ENCODE data around the gene MGMT.

MGMT gene

GRCh38 chr10:129602938-129603535 lies 136.0 kb downstream of the MGMT start:
- no peak for DNase-seq

- DNase-seq: no peak
These were observed 137.4 kb downstream of the MGMT start for GRCh38 chr10:129604333-129605032.

GRCh38 chr10:129605266-129605985 lies 138.4 kb downstream of the MGMT start:
- no peak for DNase-seq

- no peak for DNase-seq
These were observed 139.0 kb downstream of the MGMT start for GRCh38 chr10:129605986-129606518.

- no peak for DNase-seq
These were observed 140.6 kb downstream of the MGMT start for GRCh38 chr10:129607607-129608109.

GRCh38 chr10:129608653-129609052 lies 141.6 kb downstream of the MGMT start:
- no peak for DNase-seq

- DNase-seq: no peak
These were observed 142.5 kb downstream of the MGMT start for GRCh38 chr10:129609551-129609950.

- DNase-seq: no peak
These were observed 145.6 kb downstream of the MGMT start for GRCh38 chr10:129612481-129613109.

- DNase-seq: no peak
These were observed 146.4 kb downstream of the MGMT start for GRCh38 chr10:129613377-129613980.

- no peak for DNase-seq
These were observed 147.3 kb downstream of the MGMT start for GRCh38 chr10:129614341-129614740.

GRCh38 chr10:129615381-129615780 lies 148.3 kb downstream of the MGMT start:
- DNase-seq: no peak

GRCh38 chr10:129615921-129616525 lies 149.0 kb downstream of the MGMT start:
- DNase-seq: no peak

GRCh38 chr10:129617768-129618167 lies 150.7 kb downstream of the MGMT start:
- no peak for DNase-seq

- no peak for DNase-seq
These were observed 154.0 kb downstream of the MGMT start for GRCh38 chr10:129621062-129621461.

- no peak for DNase-seq
These were observed 154.7 kb downstream of the MGMT start for GRCh38 chr10:129621693-129622092.

- DNase-seq: no peak
These were observed 155.2 kb downstream of the MGMT start for GRCh38 chr10:129622291-129622690.

GRCh38 chr10:129622736-129623135 lies 155.7 kb downstream of the MGMT start:
- DNase-seq: no peak

GRCh38 chr10:129624526-129624925 lies 157.5 kb downstream of the MGMT start:
- no peak for DNase-seq

GRCh38 chr10:129626309-129626708 lies 159.3 kb downstream of the MGMT start:
- no peak for DNase-seq

- DNase-seq: no peak
These were observed 159.9 kb downstream of the MGMT start for GRCh38 chr10:129626796-129627435.

- DNase-seq: no peak
These were observed 160.4 kb downstream of the MGMT start for GRCh38 chr10:129627442-129627841.

GRCh38 chr10:129628823-129629222 lies 161.8 kb downstream of the MGMT start:
- DNase-seq: no peak

Data from stimulated activated CD4-positive, alpha-beta T cell treated with anti-CD3 and anti-CD28 coated beads, Interleukin-4, amount 100 ng/mL, for 24 hours (primary cell).